ENCODE results near the gene WDR88.
A peak's percentile ranks its signal among the peaks of the same experiment; 100 is the strongest.
"Not testable (repeated sequence)": the region's sequence is repeated elsewhere in the genome, so short reads cannot be mapped to it uniquely, and the experiment has no call there.

WDR88 gene

DNA sequence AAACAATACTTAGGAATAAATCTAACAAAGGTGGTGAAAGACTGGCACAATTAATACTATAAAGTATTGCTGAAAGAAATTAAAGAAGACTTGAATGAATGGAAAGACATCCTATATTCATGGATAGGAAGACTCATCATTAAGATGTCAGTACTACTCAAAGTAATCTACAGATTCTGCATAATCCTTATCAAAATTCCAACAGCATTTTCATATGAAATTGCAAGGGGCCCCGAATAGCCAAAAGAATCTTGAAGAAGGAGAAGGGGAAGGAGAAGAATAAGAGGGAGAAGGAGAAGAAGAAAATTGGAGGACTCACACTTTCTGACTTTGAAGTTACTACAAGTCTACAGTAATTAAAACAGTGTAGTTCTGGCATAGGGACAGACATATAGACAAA, 36.6 kb downstream of the WDR88 start:
- DNase-seq (ENCODE audit: low read depth in 2 of 2, low spot score in 1 of 2), result no peak

DNA sequence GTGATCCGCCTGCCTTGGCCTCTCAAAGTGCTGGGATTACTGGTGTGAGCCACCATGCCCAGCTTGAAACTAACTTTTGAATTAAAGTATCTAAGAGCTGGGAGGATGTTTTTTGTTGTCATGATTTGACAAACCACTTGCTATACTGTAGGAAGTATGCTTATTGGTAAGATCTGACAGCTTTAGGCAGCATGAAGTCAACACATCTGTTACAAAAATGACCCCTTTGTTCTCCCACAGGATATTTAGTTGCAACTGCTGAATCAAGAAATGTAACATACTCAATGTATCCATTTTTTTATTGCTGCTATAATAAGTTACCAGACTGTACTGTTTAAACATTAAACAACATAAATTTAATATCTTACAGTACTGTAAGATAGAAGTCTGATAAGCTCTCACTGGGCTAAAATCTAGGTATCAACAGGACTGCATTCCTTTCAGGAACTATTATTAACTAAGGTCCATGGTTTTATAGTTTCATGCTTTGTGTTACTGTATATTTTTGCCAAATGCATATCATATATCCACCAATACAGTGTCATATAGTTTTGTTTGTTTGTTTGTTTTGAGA, 39.4 kb downstream of the WDR88 start:
- DNase-seq (ENCODE audit: low read depth in 2 of 2, low spot score in 1 of 2), result no peak

DNA sequence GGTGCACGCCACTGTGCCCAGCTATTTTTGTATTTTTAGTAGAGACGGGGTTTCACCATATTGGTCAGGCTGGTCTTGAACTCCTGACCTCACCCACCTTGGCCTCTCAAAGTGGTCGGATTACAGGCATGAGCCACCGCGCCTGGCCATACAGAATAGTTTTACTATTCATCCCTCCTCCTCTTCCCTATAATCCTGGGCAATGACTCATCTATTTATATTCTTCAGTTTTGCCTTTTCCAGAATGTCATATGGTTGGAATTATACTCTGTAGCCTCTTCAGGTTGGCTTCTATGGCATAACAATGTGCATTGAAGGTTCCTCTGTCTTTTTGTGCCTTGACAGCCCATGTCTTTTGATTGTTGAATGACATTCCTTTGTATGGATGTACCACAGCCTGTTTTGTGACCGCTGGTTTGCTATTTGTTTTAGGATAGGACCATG, 40.0 kb downstream of the WDR88 start:
- DNase-seq (ENCODE audit: low read depth in 2 of 2, low spot score in 1 of 2), result no peak

DNA sequence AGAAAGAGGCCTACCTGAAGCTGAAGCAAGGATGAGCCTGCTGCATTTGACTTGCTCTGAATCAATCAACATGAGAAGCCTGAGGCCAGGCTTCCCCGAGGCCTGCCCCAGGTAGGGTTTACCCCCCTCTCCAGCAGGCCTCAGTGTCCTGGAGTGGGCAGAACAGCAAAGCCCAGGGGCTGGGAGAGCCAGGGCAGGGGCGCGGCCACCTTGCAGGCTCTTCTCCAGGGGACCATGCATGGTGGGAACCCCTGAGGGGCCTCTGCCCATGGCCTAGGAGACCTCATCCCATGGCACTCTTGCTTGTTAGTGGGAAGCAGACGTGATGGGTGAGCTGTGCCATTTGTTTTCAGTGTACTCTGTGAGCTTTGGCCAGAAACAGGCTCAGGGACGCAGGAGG, 42.3 kb downstream of the WDR88 start:
- no peak for DNase-seq (ENCODE audit: low read depth in 2 of 2, low spot score in 1 of 2)

DNA sequence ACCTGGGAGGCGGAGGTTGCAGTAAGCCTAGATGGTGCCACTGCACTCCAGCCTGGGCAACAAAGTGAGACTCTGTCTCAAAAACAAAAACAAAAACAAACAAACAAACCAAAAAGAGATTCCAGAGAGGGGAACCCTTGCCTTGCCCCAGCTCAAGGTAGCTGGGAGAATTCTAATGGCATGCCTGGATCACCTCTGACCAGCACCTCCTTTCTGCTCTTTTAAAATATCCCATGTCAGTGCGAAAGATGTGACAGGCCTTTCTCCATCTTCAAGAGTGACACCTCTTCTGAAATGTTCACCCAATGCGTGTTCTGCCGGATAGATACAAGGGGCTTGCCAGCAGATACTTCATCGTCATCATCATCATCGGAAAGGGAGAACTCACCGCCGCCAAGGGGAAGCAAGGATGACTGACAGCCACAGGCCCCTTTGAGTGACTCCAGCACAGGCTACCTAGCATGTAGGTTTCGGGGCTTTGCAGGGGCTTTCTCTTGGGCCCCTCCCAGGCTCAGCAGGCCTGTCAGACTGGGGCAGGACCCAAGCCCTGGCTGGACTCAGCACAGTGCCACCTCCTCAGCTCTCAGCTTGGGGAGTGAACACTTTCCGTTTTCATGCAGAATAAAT, 43.4 kb downstream of the WDR88 start:
- DNase-seq (ENCODE audit: low read depth in 2 of 2, low spot score in 1 of 2), result no peak

DNA sequence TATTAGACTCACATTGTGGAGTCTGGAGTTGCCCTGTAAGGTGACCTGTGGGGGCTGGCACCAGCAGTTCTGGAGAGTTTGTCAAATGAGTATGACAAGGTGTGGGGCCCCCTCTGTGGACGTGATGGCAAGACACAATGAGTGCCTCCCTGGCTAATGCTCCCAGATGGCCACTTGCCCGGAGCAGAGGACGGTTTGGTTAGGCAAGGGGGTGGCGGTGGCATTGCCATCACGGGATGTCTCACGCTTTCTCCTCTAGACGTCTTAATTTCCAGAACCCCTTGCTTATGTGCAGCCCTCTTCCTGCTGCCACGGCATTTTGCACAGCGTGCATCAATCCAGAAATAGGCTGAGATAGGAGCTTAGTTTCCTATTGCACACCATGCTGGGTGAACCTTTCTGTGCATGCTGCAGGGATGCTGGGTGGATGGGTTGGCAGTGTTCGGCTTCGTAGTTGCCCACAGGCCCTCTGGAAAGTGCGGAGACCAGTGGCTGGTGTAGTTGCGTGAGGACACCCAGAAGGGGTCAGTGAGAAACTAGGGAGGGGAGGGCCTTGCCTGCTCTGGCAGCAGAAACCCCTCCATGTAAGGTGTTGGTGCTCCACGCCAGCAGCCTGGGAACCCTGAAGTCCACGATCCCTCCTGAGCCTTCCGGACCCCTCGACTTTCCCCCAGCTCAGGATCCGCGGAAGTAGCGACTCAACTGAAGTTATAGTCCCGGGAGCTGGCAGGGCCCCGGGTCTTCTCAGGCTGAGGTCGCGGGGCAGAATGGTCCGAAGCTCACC, 44.2 kb downstream of the WDR88 start:
- no peak for DNase-seq (ENCODE audit: low read depth in 2 of 2, low spot score in 1 of 2)

DNA sequence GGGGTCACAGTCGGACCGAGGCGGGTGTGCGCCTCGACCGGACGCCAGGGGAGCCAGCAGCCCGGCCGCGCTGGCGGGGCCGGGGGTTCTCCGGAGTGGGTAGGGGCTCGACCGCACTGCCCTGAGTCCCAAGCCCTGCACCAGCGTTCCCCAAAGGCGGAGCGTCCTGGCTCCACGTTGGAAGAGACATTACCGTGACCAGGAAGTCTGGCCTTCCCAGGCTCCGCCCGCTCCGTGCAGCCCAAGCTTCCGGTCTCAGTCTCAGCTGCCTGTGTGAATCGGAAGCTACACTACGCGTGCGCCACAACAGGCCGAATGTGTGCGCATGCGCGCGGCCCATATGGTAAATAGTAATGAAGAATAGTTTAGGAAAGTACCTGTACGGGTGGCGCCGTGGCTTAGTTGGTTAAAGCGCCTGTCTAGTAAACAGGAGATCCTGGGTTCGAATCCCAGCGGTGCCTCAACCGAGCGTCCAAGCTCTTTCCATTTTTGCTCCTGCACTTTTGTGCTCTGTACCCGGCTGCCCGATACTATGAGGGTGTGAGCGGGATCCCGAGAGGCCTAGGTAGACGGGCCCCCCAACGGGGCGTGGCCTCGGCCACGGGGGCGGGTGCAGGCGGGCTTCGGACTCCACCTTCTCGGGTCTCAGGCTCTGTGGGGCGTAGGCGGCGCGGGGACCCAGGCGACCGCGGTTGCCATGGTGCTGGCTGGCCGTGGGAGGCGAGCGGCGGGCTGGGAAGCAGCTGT, 44.9 kb downstream of the WDR88 start:
- DNase-seq (ENCODE audit: low read depth in 2 of 2, low spot score in 1 of 2), result peak; percentile 91

DNA sequence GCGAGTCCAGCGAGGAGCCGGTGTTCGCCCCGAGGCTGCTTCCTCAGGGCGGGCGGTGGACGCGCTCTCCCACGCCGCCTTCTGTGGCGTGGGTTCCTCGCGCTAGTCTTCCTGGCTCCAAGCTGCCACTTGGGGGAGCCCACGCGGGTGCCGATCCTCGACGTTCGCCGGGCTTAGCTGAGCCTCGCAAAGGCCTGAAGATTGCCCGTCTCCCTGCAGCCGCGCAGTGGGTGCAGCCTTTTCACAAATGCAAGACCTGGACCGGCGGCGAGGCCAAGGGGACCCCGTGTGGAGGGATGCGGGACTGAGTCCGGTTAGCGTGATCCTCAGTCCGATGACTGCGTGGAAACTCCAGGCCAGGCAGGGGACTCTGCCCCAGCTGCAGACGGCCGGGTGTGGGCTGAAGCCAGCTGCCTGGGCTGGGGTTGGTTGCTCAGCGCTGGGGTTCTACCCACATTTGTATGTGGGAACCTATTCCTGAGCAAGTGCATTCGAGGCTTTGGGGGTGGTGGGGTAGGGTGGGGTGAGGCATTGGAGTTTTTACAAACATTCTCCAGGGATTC, 45.6 kb downstream of the WDR88 start:
- peak; percentile 53 to 61 for DNase-seq (ENCODE audit: low read depth in 2 of 2, low spot score in 1 of 2)

DNA sequence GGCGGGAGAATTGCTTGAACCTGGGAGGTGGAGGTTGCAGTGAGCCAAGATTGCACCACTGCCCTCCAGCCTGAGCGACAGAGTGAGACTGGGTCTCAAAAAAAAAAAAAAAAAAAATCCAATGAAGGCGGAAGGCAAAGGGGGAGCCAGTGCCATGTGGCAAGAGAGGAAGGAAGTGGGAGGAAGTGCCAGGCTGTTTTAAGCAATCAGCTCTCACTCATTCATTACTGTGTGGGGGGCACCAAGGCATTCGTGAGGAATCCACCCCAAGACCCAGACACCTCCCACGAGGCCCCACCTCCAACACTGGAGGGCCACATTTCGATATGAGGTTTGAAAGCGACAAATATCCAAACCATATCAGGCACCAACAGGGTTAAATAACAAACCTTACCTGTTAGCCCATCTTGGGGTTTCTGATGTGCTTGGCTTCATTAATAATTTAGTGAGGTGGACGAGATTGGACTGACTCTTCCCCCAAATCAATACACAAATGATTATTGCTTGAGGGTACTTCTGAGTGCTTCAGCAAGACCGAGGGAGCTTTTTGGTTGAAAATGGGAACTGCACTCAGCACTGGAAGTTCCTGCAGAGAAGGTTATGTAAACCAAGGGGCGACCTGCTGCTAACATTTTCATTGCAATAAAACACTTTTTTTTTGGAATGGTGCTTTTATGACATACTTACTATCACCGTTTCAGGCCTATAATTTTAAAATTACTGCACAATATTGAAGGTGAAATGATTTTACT, 54.7 kb downstream of the WDR88 start:
- no peak for DNase-seq (ENCODE audit: low read depth in 2 of 2, low spot score in 1 of 2)

DNA sequence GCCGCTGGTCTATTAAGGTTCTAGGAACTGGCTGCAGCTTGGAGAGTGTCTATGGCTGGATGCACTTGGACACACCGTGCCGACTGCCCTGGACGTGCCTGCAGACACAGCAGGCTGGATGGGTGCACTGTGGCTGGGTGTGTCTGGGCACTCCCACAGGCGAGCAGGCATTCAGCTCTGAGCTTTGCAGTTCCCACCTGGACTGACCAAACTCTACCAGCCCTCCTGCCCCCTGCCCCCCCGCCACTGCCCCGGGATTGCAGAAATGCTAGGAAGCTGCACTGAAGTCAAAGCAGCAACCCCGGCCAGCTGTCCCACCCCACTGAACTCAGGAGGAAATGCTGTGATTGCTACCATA, 55.2 kb downstream of the WDR88 start:
- no peak for DNase-seq (ENCODE audit: low read depth in 2 of 2, low spot score in 1 of 2)

DNA sequence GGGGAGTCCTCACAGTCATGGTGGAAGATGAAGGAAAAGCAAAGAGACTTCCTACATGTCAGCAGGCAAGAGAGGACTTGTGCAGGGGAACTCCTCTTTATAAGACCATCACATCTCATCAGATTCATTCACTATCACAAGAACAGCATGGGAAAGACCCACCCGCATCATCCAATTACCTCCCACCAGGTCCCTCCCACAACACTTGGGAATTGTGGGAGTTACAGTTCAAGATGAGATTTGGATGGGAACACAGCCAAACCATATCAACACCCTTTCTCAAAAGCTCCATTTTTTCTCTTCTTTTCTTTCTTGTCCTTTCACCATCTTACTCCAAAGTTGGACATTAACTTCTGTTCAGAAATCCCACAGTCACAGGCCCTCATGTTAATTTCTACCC, 57.5 kb downstream of the WDR88 start:
- no peak for DNase-seq (ENCODE audit: low read depth in 2 of 2, low spot score in 1 of 2)

DNA sequence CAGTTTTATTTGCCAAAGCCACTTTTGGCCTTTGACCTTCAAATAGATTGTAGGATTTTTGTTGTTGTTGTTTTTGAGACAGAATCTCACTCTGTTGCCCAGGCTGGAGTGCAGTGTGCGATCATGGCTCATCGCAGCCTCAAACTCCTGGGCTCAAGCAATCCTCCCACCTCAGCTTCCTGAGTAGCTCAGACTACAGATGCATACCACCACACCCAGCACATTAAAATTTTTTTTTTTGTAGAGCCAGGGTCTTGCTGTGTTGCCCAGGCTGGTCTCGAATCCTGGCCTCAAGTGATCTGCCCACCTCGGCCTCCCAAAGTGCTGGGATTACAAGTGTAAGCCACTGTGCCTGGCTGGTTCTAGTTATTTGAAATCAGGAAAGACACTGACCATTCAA, 59.2 kb downstream of the WDR88 start:
- not testable (repeated sequence) for DNase-seq (ENCODE audit: low read depth in 2 of 2, low spot score in 1 of 2)

DNA sequence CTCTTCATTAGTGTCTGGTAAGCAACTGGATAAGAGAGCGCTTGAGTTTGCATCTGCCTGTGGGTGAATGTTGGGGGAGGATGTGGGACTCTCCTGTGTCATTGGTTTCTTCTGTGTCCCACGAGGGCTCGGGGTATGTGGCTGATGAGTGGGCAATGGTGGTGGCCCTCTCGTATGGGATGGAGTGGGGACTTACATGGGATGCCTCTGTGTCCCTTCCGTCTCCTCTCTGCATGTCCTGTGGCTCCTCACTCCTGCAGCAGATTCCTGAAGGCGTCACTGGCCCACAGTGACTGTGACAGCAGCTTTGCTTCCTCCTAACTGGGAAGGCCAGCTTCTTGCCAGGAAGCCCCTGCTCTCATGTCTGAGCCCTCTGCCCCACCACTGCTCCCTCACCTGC, 59.6 kb downstream of the WDR88 start:
- DNase-seq (ENCODE audit: low read depth in 2 of 2, low spot score in 1 of 2), result no peak

DNA sequence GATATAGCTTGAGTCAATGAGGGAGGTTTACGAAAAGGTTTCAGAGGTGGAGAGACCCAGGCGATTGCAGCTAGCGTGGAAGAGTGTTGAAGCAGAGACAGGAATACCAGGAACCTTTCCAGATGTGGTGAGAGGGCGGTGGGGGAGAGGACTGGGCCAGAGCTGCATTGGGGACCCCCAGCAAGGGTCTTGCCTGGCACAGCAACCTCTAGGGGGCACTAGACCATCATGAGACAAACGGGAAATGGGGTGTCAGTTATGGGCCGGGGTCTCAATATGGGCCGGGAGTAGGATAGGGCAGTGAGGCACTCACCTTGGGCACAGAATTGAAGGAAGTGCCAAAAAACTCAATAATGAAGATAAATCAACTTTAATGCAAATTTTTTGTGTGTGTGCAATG, 60.1 kb downstream of the WDR88 start:
- DNase-seq (ENCODE audit: low read depth in 2 of 2, low spot score in 1 of 2), result no peak

DNA sequence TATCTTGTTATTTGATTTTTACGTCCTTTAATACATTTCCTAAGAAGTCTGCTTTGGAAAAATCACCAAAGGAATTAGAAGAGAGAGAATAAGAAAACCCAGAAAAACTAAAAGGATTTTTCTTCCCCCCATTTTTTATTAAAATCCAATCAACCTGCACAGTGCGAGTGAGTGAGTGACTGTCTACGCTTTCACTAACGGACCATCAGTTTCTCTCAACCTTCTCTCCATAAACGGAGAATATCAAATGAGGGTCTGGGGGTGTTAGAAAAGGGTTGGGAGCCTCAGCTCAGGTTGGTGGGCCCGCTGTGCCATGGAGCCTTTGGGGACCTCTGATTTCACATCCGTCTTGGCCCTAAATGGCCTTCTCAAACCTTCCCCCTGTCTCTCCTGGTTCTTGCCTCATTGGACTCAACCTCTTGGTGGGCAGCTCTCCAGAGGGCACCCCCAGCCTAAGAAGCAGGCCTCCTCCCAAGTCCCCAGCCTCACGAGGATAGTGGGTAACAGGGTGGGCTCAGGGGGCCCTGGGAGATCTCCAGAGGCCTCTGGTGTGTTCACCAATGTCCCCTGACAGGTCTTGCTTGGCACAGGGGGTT, 61.5 kb downstream of the WDR88 start:
- DNase-seq (ENCODE audit: low read depth in 2 of 2, low spot score in 1 of 2), result no peak

DNA sequence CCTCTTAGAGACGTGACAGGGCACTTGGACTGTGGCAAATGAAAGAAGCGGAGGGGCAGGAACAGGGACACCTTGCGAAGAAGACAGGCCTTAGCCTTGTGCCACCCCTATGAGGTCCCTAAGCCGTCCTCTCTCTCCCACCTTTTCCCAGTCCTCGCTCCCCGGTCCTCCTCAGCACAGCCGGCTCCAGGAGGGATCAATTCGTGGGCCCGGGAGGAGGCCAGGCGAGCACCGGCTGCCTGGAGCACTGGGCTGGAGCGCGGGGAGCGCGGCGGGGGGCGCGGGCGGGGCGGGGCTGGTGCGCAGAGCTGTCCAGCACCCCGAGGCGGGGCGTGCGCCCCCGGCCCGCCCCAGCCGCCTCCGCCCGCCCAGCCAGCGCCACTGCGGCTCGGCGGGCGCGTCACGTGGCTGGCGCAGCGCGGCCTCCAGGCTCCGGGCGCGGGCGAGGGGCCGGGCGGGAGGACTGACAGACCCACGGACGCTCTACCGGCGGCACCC, 62.0 kb downstream of the WDR88 start, which contains the start of gene LRP3:
Gene LRP3, plus strand, starts transcription at position 466 of the 498 bp plus-strand sequence. CDS start 456 bp downstream, outside the sequence.
- no peak for DNase-seq (ENCODE audit: low read depth in 2 of 2, low spot score in 1 of 2)

DNA sequence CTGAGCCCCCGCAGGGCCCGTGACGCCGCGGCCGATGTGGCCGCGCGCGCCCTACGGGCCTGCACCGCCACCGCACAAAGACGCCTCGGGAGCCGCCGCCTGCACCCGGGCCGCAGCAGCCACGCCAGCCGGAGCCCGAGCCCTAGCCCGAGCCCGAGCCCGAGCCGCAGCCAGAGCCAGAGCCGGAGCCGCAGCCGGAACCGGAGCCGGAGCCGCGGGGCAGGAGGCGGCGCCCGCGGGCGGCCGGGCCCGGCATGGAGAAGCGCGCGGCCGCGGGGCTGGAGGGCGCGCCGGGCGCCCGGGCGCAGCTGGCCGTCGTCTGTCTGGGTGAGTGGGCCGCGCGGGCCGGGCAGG, 62.6 kb downstream of the WDR88 start:
- DNase-seq (ENCODE audit: low read depth in 2 of 2, low spot score in 1 of 2), result no peak

DNA sequence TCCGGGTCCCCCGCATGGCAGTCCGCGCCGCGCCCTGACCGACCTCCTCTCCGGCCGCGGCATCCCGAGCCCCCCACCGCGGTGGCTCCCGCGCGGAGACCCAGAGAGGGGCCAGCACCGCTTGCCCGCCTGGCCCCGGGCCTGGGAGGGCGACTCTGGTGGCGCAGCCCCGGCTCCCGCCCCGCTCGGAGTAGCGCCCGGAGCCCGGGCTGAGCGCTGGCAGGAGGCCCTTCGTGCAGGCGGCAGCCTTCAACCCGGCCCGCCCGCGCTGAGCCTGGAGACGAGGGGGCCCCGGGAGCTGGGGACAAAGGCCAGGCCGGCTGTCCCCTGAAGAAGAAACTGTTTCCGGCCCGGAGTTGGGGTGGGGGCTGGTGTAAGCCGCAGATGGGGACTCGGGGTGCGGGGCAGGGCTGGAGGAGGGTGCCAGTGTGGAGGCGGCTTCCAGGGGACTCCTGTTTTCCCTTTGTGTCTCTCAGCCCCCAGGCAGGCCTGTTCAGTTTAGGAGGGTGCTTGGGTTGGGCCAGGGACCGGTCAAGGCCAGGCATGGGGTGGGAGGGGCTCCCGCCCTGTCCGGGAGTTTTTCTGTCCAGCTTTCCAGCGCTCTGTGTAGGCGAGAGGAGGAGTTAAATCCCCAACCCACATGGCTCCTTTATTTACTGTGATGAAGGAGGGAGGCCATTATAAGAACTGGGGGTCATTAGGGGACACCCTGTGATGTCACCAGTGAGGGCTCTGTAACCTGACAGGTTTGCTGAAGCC, 63.2 kb downstream of the WDR88 start:
- DNase-seq (ENCODE audit: low read depth in 2 of 2, low spot score in 1 of 2), result no peak

DNA sequence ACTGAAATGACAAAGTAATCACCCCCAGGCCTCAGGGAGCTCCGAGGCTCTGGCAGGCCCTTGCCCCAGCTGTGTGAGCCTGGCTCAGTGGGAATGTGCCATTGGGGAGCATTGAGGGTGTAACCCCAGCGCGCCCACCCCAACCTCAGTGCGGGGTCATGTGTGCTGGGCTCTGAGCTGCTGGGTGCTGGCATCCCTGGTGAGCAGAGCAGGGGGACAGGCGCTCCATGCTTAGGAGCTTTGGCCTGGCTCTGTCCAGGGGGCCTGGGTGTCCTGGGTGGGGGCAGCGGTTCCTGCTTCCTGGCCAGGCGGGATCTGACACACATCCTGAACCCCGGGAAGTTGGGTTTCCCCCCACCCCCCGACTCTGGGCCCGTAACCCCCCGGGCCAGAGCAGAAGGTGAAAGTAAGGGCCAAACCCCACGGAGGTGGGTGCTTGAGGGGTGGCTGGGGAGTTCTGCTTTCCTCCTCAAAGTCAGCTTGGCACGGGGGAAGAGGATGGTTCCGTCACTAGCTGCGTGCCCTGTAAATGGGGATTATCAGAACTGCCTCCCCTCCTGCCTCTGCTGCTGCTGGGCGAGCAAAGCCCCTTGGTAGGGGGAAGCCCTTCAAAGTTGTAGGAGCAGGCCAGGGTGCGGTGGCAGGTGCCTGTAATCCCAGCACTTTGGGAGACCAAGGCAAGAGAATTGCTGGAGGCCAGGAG, 63.9 kb downstream of the WDR88 start:
- DNase-seq (ENCODE audit: low read depth in 2 of 2, low spot score in 1 of 2), result no peak
